NB4 (cell line): ENCODE results near the gene STK40.

Experiments used
- DNase-seq: peaks from one replicate; pipeline ENCODE4 v3.0.0; 2010; ENCODE audit warnings: low read depth
- H3K4me3 ChIP-seq: one replicate; pipeline ENCODE4 v1.5.1; 2011; ENCODE audit warnings: mild to moderate bottlenecking, low read depth, low read length, moderate library complexity
- CTCF ChIP-seq: IDR thresholded peaks from one replicate; pipeline ENCODE4 v1.5.1; 2012; ENCODE audit warnings: low read depth, low read length
- MAX ChIP-seq: IDR thresholded peaks from 2 replicates; pipeline ENCODE4 v1.6.1; 2011; ENCODE audit warnings: low read depth, low read length
- MYC ChIP-seq: IDR thresholded peaks from 2 replicates; pipeline ENCODE4 v1.6.1; 2011; ENCODE audit warnings: low read depth, low read length
- POLR2A ChIP-seq: IDR thresholded peaks from 2 replicates; pipeline ENCODE4 v1.6.1; 2011; ENCODE audit warnings: mild to moderate bottlenecking; ENCODE audit not compliant: insufficient read length; ENCODE audit errors: extremely low read depth

Gene STK40

GRCh38 chr1:36369061-36369861, 16.5 kb downstream of the STK40 start:
- peak; percentile 74 for DNase-seq
- TF ChIP-seq POLR2A, result no peak
- 0 out of 2 replicates have a peak, but pooled peaks have one; percentile 26 for TF ChIP-seq MAX
- peak; percentile 70 for TF ChIP-seq CTCF
- TF ChIP-seq MYC, result peak; percentile 38; the same call in 1 of the 2 replicates
- H3K4me3 ChIP-seq, result no peak overlapping the region

- no peak for DNase-seq
- no peak overlapping the region for H3K4me3 ChIP-seq
- no peak for TF ChIP-seq CTCF
- TF ChIP-seq MAX, result no peak
- TF ChIP-seq POLR2A, result no peak
- no peak for TF ChIP-seq MYC
Observed at GRCh38 chr1:36367798-36368197, 17.9 kb downstream of the STK40 start.

GRCh38 chr1:36367066-36367465, 18.7 kb downstream of the STK40 start:
- no peak for DNase-seq
- TF ChIP-seq MYC (no peak), CTCF (no peak), MAX (no peak), POLR2A (no peak)
- no peak overlapping the region for H3K4me3 ChIP-seq

GRCh38 chr1:36366091-36366661, 19.5 kb downstream of the STK40 start:
- no peak overlapping the region for H3K4me3 ChIP-seq
- DNase-seq, result no peak
- TF ChIP-seq POLR2A (no peak), MAX (no peak), CTCF (no peak), MYC (no peak)

- peak; percentile 54 for DNase-seq
- TF ChIP-seq MYC, result no peak
- TF ChIP-seq POLR2A, result no peak
- no peak for TF ChIP-seq CTCF
- no peak for TF ChIP-seq MAX
- H3K4me3 ChIP-seq, result no peak overlapping the region
Observed at GRCh38 chr1:36365381-36365780, 20.3 kb downstream of the STK40 start.
